Right lobe of liver (tissue), 4 donors: ENCODE measurements around the gene SHC4.

Experiments used
- POLR2A ChIP-seq: fragments of 450-650 bp; IDR thresholded peaks from one replicate; pipeline ENCODE4 v1.6.1; 2017; ENCODE audit warnings: antibody characterized with exemption, mild to moderate bottlenecking
- TF ChIP-seq, protein P1 (sequence below), 4 donors: fragments of 200-600 bp in 3 of 4; fragments of 450-650 bp in 1 of 4; IDR thresholded peaks; one replicate each; pipeline versions ENCODE4 v1.5.1 to v1.8.0; 2016 to 2022; ENCODE audit warnings: antibody characterized with exemption in 4 of 4, mild to moderate bottlenecking in 2 of 4
- donor health status: DM: no; HTN: no; CAD: no.
- donor health status: DM: no; HTN: no; CAD: no.
- donor health status: DM: no; HTN: yes; CAD: no.

DNA sequence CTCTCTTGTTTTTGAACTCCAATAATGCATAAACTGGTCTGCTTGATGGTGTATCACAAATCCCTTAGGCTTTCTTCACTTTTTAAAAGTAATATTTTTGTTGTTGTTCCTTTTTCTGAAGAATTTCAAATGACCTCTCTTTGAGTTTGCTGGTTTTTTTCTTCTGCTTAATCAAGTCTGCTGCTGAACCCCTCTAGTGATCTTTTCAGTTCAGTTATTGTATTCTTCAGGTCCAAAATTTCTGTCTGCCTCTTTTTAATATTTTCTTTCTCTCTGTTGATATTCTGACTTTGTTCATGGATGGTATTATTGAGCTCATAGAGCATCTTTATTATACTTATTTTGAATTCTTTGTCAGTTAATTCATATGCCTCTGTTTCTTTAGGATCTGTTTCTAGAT lies 131.1 kb downstream of the SHC4 start:
- TF ChIP-seq, protein P1, sequence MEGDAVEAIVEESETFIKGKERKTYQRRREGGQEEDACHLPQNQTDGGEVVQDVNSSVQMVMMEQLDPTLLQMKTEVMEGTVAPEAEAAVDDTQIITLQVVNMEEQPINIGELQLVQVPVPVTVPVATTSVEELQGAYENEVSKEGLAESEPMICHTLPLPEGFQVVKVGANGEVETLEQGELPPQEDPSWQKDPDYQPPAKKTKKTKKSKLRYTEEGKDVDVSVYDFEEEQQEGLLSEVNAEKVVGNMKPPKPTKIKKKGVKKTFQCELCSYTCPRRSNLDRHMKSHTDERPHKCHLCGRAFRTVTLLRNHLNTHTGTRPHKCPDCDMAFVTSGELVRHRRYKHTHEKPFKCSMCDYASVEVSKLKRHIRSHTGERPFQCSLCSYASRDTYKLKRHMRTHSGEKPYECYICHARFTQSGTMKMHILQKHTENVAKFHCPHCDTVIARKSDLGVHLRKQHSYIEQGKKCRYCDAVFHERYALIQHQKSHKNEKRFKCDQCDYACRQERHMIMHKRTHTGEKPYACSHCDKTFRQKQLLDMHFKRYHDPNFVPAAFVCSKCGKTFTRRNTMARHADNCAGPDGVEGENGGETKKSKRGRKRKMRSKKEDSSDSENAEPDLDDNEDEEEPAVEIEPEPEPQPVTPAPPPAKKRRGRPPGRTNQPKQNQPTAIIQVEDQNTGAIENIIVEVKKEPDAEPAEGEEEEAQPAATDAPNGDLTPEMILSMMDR (IDR thresholded peaks at IDR 0.05) = no peak
- no peak for TF ChIP-seq POLR2A
